NCI-H446 treated with DMSO at 0.1 percent for 48 hours (cell line): ENCODE data around the gene FCSK.
A peak's percentile ranks its signal among the peaks of the same experiment; 100 is the strongest.

ENCODE experiments used
- DNase-seq: peaks from one replicate; lab custom pipeline; 2025; lab: John Stamatoyannopoulos, UW

FCSK gene

DNA sequence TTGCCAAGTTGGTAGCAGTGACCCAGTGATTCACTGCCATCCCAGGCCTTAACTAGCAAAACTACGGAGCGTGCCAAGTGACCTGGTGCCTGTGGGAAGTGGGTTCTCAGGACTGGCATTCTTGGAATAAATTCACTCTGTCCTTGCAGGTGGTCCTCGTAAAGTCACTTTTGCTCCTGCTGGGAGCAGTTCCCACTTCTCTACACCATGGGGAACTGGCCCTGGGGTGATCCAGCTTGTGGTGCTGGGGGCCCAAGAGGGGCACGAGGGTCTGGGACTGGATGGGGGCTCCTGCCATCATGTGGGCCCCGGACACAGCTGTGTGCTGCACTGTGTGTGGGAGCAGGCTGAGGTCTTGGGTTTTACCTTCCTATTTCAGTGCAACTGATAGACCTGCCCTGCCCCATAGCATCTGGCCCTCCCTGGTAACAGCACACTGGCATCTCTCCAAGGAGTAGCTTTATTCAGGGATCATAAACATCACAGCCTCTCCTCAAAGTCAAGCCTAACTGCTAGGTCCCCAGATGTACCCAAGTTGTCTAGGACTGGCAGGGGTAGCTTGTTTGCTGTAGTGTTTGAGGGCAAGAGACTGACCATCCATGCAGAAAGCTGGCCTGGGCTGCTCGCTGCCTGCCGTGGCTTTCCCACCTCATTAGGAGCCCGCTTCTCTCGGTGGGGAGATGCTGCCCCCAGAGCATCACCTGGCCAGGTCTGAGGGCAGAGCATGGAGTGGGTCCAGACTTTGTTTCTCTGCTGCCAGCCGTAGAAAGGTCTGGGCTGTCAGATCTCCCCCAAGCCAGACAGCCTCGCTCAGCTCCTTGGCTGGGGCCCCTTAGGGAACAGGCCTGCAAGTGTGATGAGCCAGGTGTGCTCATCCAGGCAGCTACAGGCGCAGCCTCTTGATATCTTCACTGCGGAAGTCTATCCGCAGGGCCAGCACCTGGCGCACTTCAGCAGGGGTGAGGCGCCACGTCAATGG lies 26.0 kb downstream of the FCSK start:
- DNase-seq: peak; percentile 21

GRCh38 chr16:70481929-70482536 lies 27.6 kb downstream of the FCSK start:
- DNase-seq: no peak

DNA sequence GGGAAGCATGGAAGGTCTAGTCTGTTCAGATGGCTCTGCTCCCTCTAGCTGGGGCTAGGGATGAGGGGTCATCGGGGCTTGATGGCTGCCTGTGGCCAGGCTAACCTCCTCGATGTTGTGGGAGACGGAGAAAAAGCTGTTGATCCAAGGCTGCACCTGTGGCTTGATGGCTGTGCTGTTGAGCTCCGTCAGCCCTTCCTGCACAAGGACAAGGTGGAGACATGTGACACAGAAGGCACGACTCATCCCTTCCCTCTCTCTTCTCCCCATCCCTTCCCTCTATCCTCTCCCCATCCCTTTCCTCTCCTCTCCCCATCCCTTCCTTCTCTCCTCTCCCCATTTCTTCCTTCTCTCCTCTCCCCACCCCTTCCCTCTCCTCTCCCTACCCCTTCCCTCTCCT lies 28.2 kb downstream of the FCSK start:
- no peak for DNase-seq

DNA sequence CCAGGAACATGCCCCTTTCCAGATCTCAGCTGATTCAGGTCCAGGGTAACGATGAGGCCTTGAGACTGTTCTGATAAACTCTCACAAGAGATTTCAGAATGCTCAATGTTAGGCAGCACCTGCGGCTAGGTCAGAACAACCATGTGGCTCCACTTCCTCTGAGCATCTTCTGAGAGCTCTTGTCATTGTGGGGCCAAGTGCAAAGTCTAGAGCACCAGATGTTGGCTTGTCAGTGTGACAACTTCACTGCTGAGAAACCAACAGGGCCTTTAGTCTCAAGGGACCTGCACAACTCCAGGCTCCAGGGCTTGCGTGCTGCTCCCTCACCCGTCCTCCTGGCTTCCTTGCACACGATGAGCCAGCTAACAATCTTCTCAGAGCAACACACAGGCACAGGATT lies 29.0 kb downstream of the FCSK start:
- DNase-seq: no peak

DNA sequence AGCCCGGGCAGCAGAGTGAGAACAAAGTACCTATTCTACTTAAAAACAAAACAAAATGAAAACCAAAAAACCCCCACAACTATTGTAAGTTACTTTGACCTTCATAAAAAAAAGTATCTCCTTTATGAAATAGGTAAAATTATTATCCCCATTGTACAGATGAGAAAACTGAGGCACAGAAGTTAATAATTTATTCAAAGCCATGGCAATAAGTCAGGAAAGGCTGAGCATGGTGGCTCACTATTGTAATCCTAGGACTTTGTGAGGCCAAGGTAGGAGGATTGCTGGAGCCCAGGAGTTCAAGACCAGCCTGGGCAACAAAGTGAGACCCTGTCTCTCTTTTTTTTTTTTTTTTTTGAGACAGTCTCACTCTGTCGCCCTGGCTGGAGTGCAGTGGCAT lies 30.5 kb downstream of the FCSK start:
- DNase-seq: no peak

DNA sequence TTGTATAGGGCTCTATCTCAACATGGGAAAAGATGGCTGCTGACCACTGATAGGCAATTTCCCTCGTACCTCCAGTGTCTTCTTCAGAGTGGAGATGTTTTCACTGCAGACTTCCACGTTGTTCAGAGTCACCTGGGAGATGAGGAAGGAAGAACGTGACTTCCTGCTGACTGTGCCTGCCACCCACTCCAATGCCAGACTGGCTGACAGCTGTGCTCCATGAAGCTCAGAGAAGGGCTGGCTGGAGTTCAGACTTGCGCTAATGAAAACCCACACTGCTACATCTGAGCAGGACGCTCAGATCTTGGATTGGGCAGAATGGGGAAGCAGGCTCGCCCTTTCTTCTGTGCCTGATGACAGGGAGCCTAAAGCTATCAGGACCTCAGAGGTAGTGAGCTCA lies 35.9 kb downstream of the FCSK start:
- DNase-seq: peak; percentile 36

DNA sequence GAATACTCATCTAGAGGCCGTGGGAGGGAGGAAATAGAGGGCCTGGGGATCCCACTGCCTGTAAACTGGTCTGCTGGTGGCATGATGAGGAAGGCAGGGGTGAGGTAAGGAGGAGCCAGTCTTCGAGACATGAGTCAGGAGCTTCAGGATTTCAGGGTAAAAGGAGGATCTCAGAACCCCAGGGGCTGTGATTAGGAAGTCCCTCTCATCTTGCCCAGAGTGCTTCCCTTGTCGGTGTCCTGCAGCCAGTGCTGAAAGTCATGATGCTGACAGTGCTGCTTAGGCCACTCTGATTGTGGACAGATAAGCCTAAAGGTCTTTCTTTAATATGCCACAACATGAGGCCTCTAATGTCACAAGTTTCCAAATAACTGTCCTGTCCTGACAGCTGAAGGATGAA lies 39.4 kb downstream of the FCSK start:
- DNase-seq: no peak

GRCh38 chr16:70494202-70494770 lies 39.9 kb downstream of the FCSK start:
- DNase-seq: no peak

DNA sequence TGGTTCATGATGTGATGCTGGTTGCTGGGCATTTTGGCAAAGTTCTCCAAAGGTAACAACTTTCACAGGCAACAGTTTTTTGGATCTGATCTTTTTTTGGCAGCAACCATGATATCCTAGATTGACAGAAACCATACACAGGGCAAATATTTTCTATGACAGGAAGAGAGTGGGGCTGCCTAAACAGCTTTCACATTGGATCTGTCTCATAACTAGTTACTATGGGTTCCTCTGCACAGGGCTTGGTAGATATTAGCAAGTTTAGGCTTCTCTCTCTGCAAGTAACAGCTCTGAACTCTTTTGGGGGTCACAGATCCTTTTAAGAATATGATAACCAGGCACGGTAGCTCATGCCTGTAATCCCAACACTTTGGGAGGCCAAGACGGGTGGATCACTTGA lies 40.4 kb downstream of the FCSK start:
- no peak for DNase-seq

GRCh38 chr16:70495425-70496182 lies 41.2 kb downstream of the FCSK start:
- peak; percentile 75 for DNase-seq

GRCh38 chr16:70496513-70496912 lies 42.1 kb downstream of the FCSK start:
- no peak for DNase-seq

DNA sequence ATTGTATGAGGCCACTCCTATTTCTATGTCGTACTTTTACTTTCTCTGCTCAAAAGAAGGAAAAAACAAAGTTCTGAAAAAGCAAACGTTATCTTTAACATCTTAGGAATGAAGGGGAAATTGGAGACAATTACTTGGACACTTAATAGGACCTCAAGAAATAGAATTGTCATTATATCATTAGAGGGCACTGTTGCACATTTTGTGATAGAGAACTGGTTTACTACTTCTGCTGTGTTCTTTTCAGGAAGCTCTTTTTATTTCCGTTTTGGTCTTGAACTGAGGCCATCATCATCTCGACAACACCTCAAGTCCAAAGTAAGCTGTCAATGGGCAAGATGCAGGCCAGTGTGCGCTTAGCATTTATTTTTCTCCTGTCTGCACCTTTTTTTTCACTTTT lies 54.4 kb downstream of the FCSK start:
- DNase-seq: no peak

GRCh38 chr16:70510216-70510615 lies 55.8 kb downstream of the FCSK start:
- no peak for DNase-seq

DNA sequence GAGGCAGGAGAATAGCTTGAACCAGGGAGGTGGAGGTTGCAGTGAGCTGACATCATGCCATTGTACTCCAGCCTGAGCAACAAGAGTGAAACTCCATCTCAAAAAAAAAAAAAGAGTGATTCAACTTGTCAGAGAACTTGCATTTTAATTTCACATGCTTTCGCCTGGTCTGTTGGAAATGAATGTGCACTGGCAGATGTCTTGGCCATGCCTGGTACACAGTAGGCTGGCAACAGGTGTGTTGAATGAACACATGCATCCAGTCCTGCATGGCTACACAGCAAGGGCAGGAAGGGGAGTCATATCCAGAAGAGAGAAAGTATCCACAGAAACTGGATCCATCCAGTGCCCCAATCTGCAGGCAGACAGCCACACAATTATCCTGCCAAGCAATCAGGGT lies 57.4 kb downstream of the FCSK start:
- no peak for DNase-seq

DNA sequence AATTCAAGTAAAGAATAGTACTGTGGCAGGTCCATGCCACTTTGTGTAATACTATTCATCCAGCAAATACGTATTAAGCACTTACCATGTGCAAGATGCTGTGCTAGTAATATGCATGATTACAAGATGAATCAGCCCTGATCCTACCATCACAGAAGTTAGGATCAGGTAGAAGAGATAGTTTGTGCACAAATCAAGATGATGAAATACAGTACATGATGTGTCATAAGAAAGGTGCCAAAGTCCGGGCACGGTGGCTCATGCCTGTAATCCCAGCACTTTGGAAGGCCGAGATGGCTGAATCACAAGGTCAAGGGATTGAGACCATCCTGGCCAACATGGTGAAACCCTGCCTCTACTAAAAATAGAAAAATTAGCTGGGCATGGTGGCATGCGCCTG lies 58.1 kb downstream of the FCSK start:
- no peak for DNase-seq

GRCh38 chr16:70520612-70521297 lies 66.4 kb downstream of the FCSK start:
- no peak for DNase-seq

DNA sequence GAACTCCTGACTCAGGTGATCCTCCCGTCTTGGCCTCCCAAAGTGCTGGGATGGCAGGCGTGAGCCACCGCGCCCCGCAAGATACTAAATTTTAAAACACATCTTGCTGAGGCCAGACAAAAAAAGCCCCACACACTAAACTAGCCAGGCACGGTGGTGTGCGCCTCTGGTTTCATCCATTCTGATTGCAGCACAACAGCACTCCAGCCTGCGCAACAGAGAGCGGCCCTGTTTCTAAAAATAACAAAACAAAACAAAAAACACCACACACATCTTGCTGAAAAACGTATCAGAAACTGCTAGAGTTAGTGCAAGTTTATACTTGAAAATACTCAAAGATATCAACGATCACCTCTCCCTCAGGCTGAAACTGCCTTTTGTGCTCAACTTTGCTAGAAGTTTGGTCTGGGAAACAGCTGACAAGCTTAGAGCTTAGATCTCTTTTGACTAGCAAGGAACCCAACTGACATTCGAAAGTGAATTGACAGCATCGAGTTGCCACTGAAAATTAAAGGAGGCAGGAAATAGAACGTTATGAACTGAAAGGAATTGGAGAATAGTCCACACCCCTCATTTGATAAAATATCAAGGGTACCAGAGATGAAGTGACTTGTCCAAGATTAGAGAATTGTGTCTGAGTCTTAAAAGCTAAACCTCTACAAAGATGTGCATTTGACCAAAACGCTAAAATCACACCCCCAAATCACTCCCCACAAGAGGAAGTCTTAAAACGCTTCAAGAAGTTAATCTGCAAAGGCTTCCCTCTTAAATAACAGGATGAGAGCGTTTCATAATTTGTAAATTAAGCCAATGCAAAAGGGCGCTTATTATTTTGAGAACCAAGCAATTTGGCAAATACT lies 68.1 kb downstream of the FCSK start:
- DNase-seq: no peak

- DNase-seq: peak; percentile 67
These were observed 68.8 kb downstream of the FCSK start, which contains the start of gene COG4 for GRCh38 chr16:70523076-70523742. COG4 (minus strand) TSS chr16:70523554; CDS start chr16:70523543, 11 bp downstream.

DNA sequence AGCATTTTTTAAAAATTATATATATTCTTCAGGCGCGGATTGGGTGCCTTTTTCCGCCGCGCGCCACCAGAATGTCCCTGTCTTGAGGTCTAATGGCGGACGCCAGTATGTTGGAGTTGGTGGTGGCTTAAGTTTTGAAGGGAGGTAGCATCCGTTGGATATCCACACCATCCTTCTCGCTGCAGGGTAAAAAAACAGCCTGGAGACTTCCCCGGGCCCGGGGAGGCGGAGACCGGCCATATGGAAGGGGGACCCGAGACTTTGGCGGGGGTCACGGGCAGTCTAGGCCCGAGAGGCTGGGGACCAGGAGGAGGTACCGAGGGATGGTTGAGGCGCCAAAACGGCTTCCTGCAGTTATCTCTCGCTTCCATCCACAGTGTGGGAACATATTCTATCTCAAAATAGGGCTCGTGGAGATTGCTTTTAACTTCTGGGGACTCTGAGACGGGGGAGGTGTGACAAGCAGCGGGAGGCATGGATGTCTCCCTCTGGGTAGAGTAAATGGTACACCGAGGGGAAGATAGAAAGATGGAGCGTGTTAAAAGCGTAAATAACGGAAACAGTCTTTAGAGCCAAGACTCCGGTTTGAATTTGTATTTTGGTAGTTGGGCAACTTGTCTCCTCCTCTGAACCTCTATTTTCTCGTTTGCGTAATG lies 69.5 kb downstream of the FCSK start, which contains the start of gene SF3B3:
SF3B3 (plus strand) TSS at position 74 of the 656 bp plus-strand sequence. CDS start 2,841 bp downstream, outside the sequence.
- DNase-seq: peak; percentile 67
